HG02938 (cell line): ENCODE results near the gene COPE.
"Not testable (repeated sequence)": the region's sequence is repeated elsewhere in the genome, so short reads cannot be mapped to it uniquely, and the experiment has no call there.

Source experiments
- ATAC-seq: cut with Tn5 transposase; IDR thresholded peaks from one replicate; pipeline ENCODE4 v1.9.1; 2021; ENCODE audit warnings: mild to moderate bottlenecking, moderate library complexity; ENCODE audit not compliant: unreplicated experiment

COPE gene

DNA sequence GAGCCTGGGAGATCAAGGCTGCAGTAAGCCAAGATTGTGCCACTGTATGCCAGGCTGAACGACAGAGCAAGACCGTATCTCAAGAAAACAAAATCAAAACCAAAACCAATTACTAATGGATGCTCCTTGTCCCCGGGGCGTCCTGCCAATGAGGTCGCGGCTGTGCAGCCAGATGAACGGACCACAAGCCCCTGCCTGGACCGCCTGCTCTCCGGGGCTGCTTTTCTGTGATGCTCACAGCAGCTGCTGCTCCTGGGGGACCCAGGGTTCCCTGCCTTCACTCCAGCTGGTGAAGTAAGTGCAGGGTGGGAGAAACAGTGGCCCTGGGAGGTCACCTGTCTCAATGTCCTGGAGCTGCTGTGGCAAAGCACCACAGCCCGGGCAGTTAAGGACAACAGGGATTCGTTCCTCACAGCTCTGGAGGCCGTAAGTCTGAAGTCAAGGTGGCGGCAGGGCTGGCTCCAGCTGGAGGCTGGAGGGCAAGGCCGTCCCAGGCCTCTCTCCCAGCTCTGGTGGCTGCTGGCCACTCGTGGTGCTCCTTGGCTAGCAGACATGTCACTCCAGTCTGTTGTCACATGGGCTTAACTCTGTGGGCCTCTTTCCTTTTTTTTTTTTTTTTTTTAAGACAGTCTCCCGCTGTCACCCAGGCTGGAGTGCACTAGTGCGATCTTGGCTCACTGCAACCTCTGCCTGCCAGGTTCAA is 10.1 kb downstream of the COPE start:
- no peak for ATAC-seq

- ATAC-seq = no peak
Measured at GRCh38 chr19:18906605-18907519, 12.3 kb downstream of the COPE start.

GRCh38 chr19:18905513-18906236 is 13.5 kb downstream of the COPE start:
- no peak for ATAC-seq

DNA sequence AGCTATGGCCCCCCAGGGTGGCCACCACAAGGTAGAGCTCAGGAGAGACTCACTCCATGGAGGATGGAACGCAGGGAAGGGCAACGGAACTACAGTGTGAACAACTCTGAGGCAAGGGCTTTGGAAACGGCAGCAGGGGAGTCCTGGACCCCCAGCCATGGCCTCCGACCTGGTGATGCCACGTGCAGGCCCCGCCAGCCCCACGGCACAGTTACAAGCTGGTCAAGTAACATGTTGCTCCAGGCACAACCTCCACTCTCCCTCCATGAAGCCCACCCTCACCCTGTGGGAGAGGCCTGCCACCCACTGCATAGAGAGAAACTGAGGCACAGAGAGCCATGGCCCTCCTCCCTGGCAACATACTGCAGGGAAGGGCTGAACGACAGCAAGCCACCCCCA is 14.1 kb downstream of the COPE start:
- ATAC-seq = no peak

DNA sequence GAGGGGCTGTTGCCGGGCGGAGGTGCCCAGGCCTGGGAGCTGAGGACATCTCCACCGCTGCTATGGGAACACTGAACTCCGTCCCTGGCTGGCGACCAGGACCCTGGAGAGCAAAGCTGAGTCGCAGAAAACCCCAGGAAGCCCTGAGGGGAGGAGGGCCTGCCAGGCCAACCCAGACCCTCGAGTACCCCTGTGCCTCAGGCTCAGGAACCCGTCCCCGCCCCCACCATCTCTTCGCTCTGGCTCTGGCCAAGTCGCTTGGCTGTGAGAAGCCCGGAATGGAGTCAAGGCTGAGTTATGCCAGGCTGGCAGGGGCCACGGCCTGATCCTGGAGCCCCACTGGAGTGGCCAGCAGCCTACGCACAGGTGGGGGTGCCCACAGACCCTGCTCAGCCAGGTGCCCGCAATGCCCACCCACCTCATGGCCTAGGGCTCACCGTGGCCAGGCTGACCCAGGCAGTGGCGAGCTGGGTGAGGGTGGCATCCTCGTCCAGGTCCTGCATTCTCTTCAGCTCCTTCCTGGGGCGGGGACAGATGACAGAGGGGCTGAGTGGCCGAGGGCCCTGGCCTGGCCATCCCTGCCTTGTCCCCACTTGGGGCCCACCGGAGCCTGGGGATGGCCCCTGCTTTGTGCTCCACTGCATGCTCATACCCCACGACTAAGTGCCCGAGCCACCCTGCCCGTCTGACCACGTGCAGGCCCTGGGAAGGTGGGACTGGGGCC is 14.7 kb downstream of the COPE start:
- ATAC-seq = no peak

DNA sequence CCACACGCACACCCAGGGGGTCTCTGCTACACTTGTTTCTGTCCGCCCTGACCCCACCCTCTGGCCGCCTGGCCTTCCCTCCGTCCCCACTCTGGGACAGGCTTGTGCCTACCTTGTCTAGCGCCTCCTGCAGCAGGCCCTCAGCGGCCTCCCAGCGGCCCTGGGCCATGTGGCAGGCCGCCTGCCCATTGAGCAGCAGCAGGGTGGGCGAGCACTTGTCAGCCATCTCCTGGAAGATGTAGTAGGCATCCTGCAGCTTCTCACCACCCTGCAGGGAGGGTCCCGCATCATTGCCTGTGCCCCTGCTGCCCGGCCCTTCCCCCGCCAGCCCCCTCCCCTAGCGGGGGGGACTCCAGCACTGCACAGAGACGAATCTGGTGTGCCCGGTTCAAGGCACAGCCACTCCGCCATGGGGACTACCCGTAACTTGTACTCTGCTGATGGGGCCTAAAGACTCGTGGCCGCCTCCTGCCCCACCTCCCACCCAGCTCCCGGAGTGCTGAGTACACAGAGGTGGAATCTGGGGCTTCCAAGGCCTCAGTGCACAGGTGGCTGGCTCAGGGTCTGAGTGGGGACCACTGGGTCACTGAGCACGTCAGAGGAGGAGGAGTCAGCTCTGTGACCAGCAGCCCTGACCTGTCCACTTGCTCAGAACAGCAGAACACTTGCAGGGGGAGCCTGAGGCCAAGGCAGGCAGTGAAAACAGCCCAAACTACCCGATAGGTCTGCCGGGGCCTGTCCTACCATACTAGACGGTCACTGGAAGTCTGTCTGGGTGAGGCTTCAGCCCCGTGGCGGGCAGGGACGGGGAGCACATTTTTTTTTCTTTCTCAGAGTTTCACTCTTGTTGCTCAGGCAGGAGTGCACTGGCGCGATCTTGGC is 15.8 kb downstream of the COPE start:
- ATAC-seq = no peak

DNA sequence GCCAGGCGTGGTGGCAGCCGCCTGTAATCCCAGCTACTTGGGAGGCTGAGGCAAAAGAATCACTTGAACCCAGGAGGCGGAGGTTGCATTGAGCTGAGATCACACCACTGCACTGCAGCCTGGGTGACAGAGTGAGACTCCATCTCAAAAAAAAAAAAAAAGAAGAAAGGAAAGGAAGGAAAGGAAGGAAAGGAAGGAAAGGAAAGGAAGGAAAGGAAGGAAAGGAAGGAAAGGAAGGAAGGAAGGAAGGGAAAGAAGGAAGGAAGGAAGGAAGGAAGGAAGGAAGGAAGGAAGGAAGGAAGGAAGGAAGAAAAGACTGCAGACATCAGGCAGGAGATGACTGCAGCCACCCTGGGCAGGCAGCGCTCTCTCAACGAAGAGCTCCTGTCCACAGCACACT is 16.7 kb downstream of the COPE start:
- not testable (repeated sequence) for ATAC-seq

GRCh38 chr19:18901491-18901890 is 17.7 kb downstream of the COPE start:
- no peak for ATAC-seq

DNA sequence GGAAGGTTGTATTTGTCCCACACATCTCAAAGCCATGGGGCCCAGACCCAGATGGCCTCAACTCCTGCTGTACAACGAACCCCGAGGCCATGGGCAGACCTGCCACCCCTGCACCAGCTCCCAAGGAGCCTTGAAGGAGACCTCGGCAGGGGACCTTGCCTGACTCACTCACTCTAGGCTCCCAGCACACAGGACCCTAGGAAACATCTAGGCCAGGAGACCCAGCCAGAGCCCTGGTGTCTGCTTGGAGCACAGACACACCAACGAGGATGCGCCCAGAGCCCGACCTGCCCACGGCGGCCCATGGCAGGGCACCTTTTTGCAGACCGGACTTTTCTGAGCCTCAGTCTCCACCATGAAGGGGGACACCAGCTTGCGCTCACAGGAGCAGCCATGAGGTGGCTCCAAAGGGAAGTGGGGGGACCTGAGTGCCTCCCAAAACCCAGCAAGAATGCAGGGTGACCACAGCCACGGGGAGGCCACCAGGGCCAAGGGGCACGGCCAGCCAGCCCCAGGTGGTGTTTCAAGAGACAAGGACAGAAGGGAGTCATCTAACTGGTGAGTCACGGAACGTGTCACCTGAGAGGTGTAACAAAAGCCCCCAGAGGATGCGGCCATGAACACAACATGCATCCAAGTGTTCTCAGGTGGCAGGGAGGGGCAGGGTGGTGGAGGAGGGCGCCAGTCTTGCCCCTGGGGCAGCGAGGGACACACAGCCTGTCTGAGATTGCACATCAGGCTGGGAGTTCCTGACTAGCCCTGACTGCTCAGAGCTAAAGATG is 18.3 kb downstream of the COPE start:
- ATAC-seq = no peak

GRCh38 chr19:18899624-18900560 is 19.3 kb downstream of the COPE start:
- no peak for ATAC-seq

DNA sequence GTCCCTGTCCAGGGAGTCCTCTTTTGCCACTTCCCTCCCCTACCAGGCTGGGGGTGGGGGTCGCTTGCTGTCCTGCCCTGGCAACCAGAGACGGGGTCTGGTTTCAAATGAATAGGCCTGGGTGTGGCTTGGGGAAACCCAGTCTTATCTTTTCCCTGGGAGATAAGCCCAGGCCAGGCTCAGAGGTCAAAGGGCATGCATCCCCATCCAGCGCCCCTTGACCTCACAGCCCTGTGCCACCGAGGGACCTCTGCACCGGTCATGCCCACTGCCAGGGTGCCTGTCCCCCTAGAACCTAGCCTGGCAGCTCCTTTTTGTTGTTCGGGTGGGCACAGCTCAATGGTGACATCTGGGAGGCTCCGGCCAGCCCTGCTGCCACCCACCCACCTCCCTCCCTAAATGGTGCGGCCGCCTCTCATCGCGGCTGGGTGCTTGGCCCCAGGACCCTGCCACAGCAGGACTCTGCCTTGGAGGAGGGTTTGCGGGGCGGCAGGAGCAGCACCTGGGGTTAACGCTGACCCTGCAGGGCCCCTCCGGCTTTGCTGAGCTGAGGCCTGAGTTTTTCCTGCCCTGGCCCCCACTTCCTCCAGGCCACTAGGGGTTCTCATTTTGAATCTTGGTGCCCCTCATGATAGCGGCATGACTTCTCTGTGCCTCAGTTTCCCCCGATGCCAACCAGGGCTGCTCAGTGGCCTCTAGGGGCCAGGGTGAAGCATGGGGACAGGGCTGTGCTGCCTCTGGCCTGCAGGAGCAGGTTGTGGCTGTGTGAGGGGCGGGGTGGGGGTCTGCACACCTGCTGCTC is 20.4 kb downstream of the COPE start:
- no peak for ATAC-seq

GRCh38 chr19:18898081-18898606 is 21.0 kb downstream of the COPE start:
- no peak for ATAC-seq

GRCh38 chr19:18897094-18898029 is 21.8 kb downstream of the COPE start:
- ATAC-seq = no peak

DNA sequence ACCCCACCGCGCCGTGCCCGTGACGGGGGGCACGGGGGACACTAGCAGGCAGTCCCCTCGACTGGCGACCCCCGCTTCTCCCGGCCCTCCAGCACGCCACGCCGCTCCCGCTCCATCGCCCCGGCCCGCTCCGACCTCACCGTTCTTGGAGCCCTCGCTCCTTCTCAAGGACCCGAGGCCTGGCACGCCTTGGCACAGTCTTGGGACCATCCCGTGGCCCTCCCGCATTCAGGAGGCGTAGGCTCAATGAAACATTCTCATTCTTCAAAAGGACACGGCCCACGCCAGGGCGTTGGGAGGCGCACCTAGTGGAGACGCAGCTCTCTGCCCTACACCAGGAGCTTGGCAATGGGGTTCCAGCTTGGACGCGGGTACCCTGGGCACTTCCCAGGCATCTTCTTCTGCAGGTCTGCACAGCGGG is 22.8 kb downstream of the COPE start:
- no peak for ATAC-seq

DNA sequence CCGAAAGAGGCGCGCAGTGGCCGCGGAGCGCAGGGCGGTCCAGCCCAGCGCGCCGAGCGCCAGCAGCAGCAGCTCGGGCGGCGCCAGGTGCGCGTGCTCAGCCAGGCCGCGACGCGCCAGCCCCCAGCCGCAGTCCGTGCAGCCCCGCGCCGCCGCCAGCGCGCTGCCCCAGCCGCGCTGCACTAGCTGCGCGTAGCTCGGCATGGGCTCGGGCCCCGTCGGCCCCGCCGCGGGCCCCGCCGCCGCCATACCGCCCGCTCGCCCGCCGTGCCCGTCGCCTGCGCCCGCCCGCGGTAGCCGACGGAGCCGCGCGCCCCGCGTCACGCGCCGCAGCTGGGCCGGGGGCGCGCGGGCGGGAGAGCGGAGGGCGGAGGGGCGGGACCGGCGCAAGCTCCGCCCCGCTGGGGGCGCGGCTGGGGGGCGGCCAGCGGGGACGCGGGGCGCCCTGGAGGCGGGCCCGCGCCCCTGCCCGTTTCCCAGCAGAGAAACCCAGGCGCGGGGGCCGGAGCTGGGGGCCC is 23.3 kb downstream of the COPE start, which contains the start of gene CERS1:
CERS1 (minus strand) TSS at position 335 of the 518 bp plus-strand sequence; CDS start at position 249, 86 bp downstream.
- no peak for ATAC-seq
